Limb (tissue), 2 donors: Measurements from ENCODE around the gene TSPAN32.

Source experiments
- DNase-seq, 2 donors: peaks; one replicate each; pipeline ENCODE4 v3.0.0-alpha.2; 2016; ENCODE audit errors: extremely low spot score in 2 of 2

Gene TSPAN32

DNA sequence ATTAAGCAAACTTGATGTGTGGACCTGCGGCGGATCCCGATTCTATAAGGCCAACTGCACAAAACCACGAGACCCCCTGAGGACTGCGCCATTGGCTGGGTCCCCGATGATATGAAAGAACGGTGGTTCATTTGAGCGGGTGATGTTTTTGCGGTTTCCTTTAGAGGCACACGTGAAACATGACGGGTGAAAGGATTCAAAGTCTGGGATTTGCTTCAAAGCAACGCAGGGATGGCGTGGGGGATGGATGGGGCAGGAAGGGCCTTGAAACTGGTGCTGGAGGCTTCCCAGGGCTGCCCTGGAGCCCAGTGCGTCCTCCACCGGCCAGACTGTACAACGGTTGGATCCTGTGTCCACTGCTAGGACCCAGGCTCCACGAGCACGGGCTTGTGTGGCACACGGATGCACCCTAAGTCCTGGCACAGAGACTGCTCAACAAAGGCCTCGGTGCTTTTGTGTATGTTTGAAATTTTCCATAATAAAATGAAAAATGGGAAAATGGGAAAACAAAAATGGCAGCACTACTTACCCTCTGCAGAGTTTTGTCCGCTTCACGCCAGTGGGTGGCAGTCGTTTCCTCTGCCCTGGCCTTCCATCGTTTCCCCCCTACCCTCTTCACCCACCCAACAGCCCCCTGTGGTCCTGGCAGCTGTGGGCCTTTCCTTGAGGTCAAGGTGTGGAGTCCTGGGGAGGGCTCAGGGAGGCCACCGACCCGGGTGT, 35.1 kb upstream of the TSPAN32 start:
- no peak for DNase-seq

DNA sequence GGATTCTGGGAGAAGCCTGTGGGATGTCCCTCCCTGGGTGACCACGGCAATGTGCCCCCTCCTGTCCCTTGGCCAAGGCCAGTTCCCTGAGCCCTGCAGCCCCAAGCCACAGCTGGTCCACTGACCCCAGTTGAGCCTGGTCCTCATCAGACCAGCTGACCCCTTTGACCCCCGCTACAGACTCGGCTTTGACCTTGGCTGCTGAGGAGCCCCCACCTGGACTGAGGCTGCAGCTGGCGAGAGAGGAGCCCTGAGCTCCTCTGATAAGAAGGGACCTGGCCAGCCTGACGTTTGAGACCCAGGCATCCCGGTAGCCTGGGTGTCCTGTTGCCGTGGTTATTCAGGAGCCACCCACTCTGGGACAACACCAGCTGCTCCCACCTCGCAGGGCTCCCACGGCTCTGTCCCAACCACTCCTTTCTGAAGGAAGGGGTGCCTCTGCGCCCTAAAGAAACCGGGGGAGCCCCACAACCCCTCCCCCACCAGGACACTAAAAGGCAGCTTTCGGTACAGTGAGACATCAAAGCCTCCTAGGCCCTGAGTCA, 34.4 kb upstream of the TSPAN32 start:
- peak in 1 of 2 donors; percentile 25 for DNase-seq

GRCh38 chr11:2267851-2268728, 33.7 kb upstream of the TSPAN32 start:
- DNase-seq, result peak in 1 of 2 donors; percentile 38

- DNase-seq, result peak in 1 of 2 donors; percentile 63
Measured at GRCh38 chr11:2268729-2269600, 32.8 kb upstream of the TSPAN32 start.

DNA sequence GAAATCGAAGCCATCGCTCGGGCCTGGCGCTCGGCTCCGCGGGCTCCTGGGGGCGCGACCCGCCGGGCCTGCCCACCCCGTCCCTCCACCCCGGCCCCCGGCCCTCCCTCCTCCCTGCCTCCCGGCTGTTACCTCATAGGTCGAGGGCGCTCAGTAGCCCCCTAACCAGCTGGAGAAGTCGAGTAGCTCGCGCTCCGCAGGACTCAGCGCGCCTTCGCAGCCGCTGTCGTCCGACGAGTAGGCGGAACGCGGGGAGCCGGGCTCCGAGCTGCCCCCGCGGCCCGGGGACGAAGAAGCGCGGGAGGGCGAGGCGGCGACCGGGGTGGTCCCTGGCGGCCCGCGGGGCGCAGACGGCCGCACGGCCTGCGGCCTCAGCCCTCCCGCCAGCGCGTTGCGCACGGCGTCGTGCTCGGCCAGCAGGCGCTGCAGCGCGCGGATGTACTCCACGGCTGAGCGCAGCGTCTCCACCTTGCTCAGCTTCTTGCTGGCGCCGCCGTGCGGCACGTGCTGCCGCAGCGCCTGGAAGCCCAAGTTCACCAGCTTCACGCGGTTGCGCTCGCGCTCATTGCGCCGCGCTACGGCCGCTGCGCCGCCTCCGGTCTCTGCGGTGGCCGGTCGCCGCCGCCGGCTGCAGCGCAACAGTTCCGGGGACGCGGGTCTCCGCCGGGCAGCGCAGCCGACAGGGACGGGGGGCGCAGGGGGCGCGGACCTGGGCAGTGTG, 32.1 kb upstream of the TSPAN32 start:
- DNase-seq, result peak; percentile 45 to 80

DNA sequence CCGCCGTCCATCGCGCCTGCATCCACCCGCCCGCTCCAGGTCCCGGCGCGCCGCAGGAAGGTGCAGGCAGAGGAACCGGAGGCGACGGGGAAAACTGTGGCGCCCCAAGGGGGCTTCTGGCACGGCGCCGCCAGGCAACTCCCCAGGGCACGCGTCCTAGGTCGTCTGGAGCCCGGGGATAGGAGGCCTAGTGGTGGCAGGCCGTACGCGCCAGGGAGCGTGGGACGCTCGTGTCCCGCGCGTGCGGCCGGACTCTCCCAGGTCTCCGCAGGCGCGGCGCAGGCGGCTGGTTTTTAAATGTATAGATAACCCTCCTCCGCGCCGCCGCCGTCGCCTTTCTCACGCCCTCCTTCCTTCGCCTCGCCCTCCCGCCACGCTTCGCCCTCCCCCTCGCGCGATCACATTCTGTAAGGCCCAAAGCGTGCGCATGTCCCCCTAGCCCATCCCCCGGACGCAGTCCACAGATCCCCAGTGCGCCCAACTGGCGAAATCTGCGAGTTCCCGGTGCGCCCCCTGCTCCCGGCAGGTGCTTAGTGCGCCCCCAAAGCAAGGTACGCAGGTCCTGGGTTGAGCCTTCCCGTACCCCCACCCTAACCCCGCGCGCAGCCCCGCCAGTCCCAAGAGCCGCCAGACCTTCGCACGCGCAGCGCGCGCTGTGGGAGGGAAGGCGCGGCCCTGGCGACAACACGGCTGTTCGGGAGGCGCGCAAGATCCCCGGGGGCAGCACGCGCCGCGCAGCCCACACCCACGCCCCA, 31.3 kb upstream of the TSPAN32 start, which contains the start of gene ASCL2:
Gene ASCL2, minus strand, starts transcription at position 267 of the 755 bp plus-strand sequence. Its CDS starts 256 bp downstream, at position 11.
- DNase-seq, result peak in 1 of 2 donors; percentile 49

GRCh38 chr11:2271077-2271326, 30.8 kb upstream of the TSPAN32 start:
- peak in 1 of 2 donors; percentile 55 for DNase-seq

DNA sequence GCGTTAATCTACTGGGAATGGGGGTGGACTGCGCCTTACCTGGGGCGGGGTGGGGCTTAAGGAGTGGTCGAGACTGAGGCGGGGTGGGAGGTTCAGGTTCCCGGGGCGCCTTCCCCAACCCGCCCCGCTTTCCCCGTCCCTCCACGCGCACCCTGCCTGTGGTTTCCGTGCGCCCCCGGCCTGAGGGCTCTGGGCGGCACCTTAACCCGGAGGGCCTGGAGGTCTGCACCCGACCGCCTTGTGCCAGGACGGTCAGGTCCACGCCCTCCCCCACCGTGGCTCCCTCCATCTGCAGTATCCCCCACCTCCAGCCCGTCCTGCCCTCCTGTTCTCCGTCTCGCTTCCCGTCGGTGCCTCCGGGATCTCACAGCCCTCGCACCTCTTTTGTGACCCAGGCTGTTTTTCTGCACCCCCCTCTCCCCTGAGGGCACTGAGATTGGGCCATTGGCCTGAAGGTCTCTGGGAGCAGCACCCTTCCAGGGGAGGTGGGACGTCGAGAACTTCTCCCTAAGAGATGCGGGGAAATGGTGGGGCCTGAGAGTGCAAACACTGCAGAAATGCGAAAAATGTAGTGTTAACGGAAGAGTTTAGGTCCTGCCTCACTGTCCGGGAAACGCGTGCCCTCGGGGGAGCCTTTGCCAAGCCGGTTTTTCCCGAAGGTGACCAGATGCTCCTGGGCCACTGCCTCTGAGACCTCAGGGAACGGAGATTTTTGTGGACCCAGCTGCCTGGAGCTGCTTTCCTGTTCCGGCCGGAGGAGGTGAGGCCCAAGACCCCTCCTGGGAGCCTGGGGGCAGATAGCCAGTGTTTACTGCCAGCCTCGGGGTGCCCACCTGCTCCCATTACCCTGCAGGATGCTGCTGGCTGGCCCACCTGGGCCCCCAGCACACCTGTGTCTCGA, 30.2 kb upstream of the TSPAN32 start:
- DNase-seq, result peak in 1 of 2 donors; percentile 32

GRCh38 chr11:2272228-2272945, 29.4 kb upstream of the TSPAN32 start:
- peak in 1 of 2 donors; percentile 20 for DNase-seq

DNA sequence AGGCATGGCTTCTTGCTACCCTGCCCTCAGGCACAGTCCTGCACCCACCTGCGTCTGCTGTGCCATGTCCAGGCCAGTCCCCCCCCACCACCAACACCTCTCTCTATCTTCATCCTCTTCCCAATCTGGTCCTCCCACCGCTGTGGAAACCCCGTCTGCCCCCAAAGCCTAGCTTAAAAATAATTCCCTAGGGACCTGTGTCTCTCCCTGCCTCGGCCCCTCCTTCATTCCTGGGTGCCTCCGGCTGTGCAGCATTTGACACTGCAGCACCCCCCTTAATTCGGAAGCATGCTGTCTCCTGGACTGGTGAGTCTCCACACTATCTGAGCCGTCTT, 28.9 kb upstream of the TSPAN32 start:
- peak in 1 of 2 donors; percentile 17 for DNase-seq

- DNase-seq, result no peak
Measured at GRCh38 chr11:2273311-2273710, 28.5 kb upstream of the TSPAN32 start.

DNA sequence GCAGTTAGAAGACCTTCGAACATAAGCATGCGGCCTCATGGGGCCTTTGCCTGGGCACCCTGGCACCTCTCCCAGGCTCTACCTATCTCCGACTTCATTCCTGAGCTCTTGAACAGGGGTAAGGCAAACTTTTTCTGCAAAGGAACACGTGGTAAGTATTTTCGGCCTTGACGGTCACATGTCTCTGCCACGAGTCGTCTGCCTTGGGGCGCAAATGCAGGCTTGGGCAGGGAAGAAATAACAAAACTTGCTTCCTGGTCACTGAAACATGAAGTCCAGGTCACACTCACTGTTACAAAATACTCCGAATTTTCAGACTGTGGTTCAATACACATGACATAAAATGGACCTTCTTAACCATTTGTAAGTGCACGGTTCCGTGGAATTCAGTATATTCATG, 28.0 kb upstream of the TSPAN32 start:
- DNase-seq, result no peak

DNA sequence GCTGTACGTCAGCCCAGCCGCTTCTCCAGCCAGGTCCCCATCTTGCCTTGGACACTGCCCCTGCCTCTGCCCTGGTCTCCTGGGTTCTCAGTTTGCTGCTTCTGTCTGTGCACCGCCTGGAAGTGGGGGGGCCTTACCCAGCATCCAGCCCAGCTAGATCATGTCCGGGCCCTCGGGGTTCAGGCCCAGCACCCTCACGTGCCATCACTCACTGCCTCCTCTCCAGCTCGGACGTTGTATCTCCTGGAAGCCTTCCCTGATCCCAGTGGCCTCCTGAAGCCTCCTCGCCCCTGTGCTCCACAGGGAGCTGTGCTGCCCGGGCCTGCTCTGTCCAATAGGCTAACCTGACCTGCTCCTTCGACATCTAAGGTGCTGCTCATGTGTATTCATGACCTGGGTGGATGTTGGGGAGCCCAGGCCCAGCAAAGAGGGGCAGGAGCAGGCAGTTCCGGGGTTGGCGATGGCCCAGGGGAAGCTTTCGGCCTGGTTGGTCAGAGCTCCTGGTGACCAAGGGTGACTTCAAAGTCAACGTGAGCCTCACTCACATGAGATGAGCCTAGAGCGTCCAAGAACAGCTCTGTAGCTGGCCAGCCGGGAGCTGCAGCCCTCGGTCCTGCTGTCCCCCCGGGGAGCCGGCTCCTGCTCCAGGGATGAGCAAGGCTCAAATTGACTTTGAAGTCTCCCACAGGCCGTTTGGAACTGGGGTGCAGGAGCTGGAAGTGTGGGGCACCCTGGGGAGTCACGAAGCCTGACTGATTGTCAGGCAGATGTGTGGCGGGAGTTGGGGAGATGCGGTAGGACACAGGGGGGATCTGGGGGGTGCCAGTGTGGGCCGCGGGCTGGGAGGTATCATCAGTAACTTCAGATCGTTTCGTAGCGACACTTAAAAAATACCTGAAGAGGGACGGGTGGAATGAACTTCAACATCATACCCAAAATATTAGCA, 26.2 kb upstream of the TSPAN32 start:
- DNase-seq, result no peak

DNA sequence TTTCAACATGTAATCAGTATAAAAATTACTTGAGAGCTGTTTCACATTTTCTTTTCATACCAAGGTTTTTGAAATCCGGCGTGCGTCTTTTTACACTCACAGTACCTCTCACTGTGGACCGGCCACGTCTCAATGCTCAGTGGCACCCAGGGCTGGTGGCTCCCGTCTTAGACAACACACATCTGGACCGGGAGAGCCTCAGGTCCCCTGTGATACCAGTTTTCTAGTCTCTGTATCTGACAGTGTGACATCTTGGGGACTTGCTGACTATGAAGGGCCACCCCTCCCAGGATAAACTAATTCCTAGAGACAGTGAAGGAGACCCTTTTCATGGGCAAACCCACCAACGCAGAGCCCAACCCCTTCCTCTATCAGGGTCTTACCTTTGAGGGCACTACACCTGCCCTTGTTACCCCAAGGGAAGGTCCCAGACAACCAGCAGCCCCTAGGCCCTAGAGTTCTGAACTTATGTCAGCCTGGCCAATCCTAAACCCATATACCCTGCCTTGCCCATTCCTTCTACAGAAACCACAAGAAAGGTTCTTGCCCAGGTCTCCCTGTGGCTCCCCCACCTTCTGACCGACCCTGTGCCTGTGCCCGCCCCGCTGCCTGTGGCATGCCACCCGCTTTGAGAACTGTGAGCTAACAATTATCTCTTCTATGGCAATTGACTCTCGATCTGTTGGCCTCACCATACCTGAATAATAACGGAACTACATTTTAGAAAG, 25.4 kb upstream of the TSPAN32 start:
- no peak for DNase-seq

DNA sequence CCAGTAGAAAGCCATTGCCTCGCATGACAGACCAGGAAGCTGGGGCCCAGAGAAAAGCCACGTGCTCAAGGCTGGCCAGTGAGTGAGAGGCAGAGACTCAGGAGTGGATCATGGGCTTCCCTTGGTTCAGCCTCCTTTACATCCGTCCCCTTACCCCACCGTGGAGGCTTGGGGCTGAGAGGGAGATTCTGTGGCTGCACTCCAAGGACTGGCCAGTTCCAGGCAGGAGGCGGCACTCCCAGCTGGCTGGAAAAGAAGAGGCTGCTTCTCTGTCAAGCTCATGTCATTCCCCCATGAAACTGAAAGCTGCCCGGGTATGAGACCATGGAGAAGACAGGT, 24.8 kb upstream of the TSPAN32 start:
- DNase-seq, result no peak

- DNase-seq, result no peak
Measured at GRCh38 chr11:2277933-2278523, 23.8 kb upstream of the TSPAN32 start.
